ENCODE results near the gene ZFC3H1.
"Not testable (repeated sequence)": the region's sequence is repeated elsewhere in the genome, so short reads cannot be mapped to it uniquely, and the experiment has no call there.

ZFC3H1 gene

GRCh38 chr12:71663561-71664410, at the start of gene ZFC3H1, which contains the start of gene THAP2:
ZFC3H1 (minus strand) TSS chr12:71663848; CDS start chr12:71663610, 238 bp downstream.
THAP2 (plus strand) TSS chr12:71664301; CDS start chr12:71664510, 209 bp downstream.
- DNase-seq (ENCODE audit: low spot score) = peak; percentile 99

- DNase-seq (ENCODE audit: low spot score) = no peak
Measured at GRCh38 chr12:71710276-71711125, 46.9 kb upstream of the ZFC3H1 start.

GRCh38 chr12:71708658-71709057, 45.0 kb upstream of the ZFC3H1 start:
- DNase-seq (ENCODE audit: low spot score) = no peak

- no peak for DNase-seq (ENCODE audit: low spot score)
Measured at GRCh38 chr12:71704920-71705319, 41.3 kb upstream of the ZFC3H1 start.

- no peak for DNase-seq (ENCODE audit: low spot score)
Measured at GRCh38 chr12:71703206-71703605, 39.6 kb upstream of the ZFC3H1 start.

- DNase-seq (ENCODE audit: low spot score) = no peak
Measured at GRCh38 chr12:71702590-71702989, 38.9 kb upstream of the ZFC3H1 start.

GRCh38 chr12:71702181-71702580, 38.5 kb upstream of the ZFC3H1 start:
- not testable (repeated sequence) for DNase-seq (ENCODE audit: low spot score)

- DNase-seq (ENCODE audit: low spot score) = no peak
Measured at GRCh38 chr12:71695782-71696181, 32.1 kb upstream of the ZFC3H1 start.

- DNase-seq (ENCODE audit: low spot score) = no peak
Measured at GRCh38 chr12:71694099-71694820, 30.6 kb upstream of the ZFC3H1 start.

- DNase-seq (ENCODE audit: low spot score) = not testable (repeated sequence)
Measured at GRCh38 chr12:71693651-71694050, 30.0 kb upstream of the ZFC3H1 start.

GRCh38 chr12:71693126-71693525, 29.5 kb upstream of the ZFC3H1 start:
- DNase-seq (ENCODE audit: low spot score) = no peak

GRCh38 chr12:71691504-71692129, 28.0 kb upstream of the ZFC3H1 start:
- no peak for DNase-seq (ENCODE audit: low spot score)

- no peak for DNase-seq (ENCODE audit: low spot score)
Measured at GRCh38 chr12:71688961-71689570, 25.4 kb upstream of the ZFC3H1 start.

- not testable (repeated sequence) for DNase-seq (ENCODE audit: low spot score)
Measured at GRCh38 chr12:71687172-71687571, 23.5 kb upstream of the ZFC3H1 start.

- no peak for DNase-seq (ENCODE audit: low spot score)
Measured at GRCh38 chr12:71686658-71687025, 23.0 kb upstream of the ZFC3H1 start.

- peak; percentile 93 for DNase-seq (ENCODE audit: low spot score)
Measured at GRCh38 chr12:71685914-71686657, 22.4 kb upstream of the ZFC3H1 start, which contains the start of gene TMEM19. TMEM19 (plus strand) TSS chr12:71686082; CDS start chr12:71686681, 599 bp downstream.

- DNase-seq (ENCODE audit: low spot score) = no peak
Measured at GRCh38 chr12:71685312-71685906, 21.8 kb upstream of the ZFC3H1 start.

- DNase-seq (ENCODE audit: low spot score) = no peak
Measured at GRCh38 chr12:71684081-71684480, 20.4 kb upstream of the ZFC3H1 start.

GRCh38 chr12:71683633-71684032, 20.0 kb upstream of the ZFC3H1 start:
- no peak for DNase-seq (ENCODE audit: low spot score)

GRCh38 chr12:71682466-71682865, 18.8 kb upstream of the ZFC3H1 start:
- DNase-seq (ENCODE audit: low spot score) = no peak
